Measurements from ENCODE around the gene TNFRSF4. TPM values are rescaled to one million over a fixed set of nuclear protein-coding genes. Genes with fewer than 3 reads are reported as not detected.

TNFRSF4 gene
- total and polyA plus RNA-seq, 10 donors = 6.6 to 23.4 (median 13.6) TPM

DNA sequence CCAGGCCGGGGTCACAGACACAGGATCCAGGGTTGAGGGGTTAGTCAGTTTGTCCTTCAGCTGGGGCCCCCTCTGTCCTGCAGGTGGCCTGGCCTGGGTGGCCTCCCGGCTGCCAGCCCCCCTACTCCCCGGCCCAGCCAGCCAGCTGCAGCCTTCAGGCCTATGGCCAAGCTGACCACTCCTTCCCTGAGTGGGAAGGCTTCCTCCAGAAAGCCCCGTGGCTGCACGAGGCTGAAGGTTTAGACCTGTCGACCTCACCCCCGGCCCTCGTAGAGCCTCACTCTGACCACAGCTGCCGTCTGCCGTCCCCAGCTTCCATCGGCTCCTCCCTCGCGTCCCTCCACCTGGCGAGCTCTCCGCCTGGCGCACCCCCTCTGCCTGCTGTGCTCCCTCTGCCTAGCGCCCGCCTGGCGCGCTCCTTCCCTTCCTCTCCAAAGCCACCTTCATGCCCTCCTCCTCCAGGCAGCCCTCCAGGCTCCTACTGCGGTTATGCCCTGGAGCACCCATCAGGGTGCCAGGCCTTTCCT is 30.7 kb downstream of the TNFRSF4 start:
- WGBS, 5 donors = 61 to 66% (median 65%) methylated on average over 20 to 21 of the region's 21 CpGs
- peaks cover 0 to 25% (median 15%) of the 10 kb centered on the region in 6 donors for H3K4me1 ChIP-seq
- H3K27me3 ChIP-seq (replicated peaks in 1 of 7) = peaks cover 0 to 56% (median 22%) of the 10 kb centered on the region in 7 donors
- H3K36me3 ChIP-seq = no peaks in the 10 kb centered on the region
- H3K27ac ChIP-seq = no peak overlapping the region
- TF ChIP-seq, protein P1, sequence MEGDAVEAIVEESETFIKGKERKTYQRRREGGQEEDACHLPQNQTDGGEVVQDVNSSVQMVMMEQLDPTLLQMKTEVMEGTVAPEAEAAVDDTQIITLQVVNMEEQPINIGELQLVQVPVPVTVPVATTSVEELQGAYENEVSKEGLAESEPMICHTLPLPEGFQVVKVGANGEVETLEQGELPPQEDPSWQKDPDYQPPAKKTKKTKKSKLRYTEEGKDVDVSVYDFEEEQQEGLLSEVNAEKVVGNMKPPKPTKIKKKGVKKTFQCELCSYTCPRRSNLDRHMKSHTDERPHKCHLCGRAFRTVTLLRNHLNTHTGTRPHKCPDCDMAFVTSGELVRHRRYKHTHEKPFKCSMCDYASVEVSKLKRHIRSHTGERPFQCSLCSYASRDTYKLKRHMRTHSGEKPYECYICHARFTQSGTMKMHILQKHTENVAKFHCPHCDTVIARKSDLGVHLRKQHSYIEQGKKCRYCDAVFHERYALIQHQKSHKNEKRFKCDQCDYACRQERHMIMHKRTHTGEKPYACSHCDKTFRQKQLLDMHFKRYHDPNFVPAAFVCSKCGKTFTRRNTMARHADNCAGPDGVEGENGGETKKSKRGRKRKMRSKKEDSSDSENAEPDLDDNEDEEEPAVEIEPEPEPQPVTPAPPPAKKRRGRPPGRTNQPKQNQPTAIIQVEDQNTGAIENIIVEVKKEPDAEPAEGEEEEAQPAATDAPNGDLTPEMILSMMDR (IDR thresholded peaks at IDR 0.05 in 8 of 11, conservative IDR thresholded peaks at IDR 0.05 in 3 of 11) = no peak
- TF ChIP-seq POLR2AphosphoS5 (IDR thresholded peaks at IDR 0.05) = no peak
- TF ChIP-seq POLR2A (IDR thresholded peaks at IDR 0.05) = no peak
- no peaks in the 10 kb centered on the region for H3K9me3 ChIP-seq
- H3K4me3 ChIP-seq = peak overlapping the region in 1 of 8 donors; percentile 22
- intact Hi-C loops (cut with DNase I; ENCODE audit: low total_unique reads) = no loop called here
- DNase-seq = peak; percentile 72

DNA sequence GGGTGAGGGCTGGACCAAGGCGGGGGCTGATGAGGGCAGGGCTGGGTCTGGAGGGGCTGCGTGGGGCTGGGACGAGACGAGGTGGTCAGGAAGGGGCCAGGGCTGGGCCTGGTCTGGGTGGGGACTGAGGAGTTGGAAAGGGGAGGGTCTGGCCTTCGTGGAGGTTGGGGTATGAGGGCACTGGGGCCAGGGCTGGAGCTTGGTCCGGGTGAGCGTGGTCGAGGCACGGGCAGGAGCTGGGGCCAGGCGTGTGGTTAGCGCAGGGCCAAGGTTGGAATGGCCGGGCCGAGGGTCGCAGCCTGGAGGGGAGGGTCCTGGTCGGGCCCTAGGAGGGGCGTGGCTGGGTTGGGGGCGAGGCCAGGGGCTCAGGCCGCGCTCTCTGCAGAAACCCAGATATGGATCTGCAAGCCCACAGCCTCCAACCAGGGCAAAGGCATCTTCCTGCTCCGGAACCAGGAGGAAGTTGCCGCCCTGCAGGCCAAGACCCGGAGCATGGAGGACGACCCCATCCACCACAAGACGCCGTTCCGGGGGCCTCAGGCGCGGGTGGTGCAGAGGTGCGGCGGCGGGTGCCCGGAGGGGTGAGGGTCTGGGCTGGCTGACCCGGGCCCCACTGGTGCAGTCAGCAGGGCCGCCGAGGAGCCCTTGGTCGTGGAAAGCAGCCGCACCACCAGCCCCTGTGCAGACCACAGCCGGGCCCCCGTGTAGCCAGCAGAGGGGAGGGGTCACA is 31.3 kb downstream of the TNFRSF4 start:
- Histone ChIP-seq H3K27me3 (replicated peaks in 1 of 7) (peaks cover 0 to 62% (median 26%) of the 10 kb centered on the region in 7 donors), H3K9me3 (no peaks in the 10 kb centered on the region), H3K4me3 (peak overlapping the region in 1 of 8 donors; percentile 22), H3K4me1 (peaks cover 0 to 25% (median 15%) of the 10 kb centered on the region in 6 donors), H3K36me3 (no peaks in the 10 kb centered on the region), H3K27ac (no peak overlapping the region)
- 25 to 82% (median 29%) methylated on average over 9 to 39 of the region's 39 CpGs for WGBS, 5 donors
- DNase-seq = peak; percentile 63
- peak in 2 of 3 donors; percentile 14 to 24 for TF ChIP-seq POLR2AphosphoS5 (IDR thresholded peaks at IDR 0.05)
- TF ChIP-seq, protein P1 (IDR thresholded peaks at IDR 0.05 in 8 of 11, conservative IDR thresholded peaks at IDR 0.05 in 3 of 11) = no peak
- intact Hi-C loops (cut with DNase I; ENCODE audit: low total_unique reads) = no loop called here

DNA sequence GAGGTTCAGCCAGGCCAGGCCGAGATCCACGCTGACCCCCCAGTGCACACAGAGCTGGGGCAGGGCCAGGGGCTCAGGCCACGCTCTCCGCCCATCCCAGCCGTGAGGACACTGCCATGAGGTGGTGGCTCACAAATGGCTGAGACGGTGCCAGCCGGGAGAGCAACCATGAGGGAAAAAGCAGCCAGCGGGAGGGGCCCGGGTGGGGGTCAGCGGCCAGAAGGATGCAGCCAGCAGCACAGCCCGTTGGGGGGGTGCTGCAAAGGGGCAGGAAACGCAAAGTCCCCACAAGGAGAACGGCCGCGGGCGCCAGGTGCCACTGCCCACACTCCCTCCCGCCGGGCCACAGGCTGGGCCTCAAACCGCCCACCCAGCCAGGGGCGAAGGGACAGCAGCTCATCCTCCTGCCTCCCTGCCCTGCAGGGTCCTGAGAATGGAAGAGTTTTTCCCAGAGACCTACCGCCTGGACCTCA is 32.0 kb downstream of the TNFRSF4 start:
- DNase-seq = no peak
- 55 to 76% (median 71%) methylated on average over 10 to 21 of the region's 21 CpGs for WGBS, 5 donors

More for the DNA sequence above, 32.0 kb downstream of the TNFRSF4 start:
- peaks cover 0 to 25% (median 15%) of the 10 kb centered on the region in 6 donors for H3K4me1 ChIP-seq
- H3K9me3 ChIP-seq = no peaks in the 10 kb centered on the region
- H3K36me3 ChIP-seq = no peaks in the 10 kb centered on the region
- H3K4me3 ChIP-seq = no peak overlapping the region
- H3K27me3 ChIP-seq (replicated peaks in 1 of 7) = peaks cover 0 to 69% (median 31%) of the 10 kb centered on the region in 7 donors
- intact Hi-C loops (cut with DNase I; ENCODE audit: low total_unique reads) = no loop called here
- TF ChIP-seq, protein P1 (IDR thresholded peaks at IDR 0.05 in 8 of 11, conservative IDR thresholded peaks at IDR 0.05 in 3 of 11) = no peak
- TF ChIP-seq POLR2A (IDR thresholded peaks at IDR 0.05) (no peak), POLR2AphosphoS5 (IDR thresholded peaks at IDR 0.05) (no peak)
- H3K27ac ChIP-seq = no peak overlapping the region

All from spleen (tissue), 11 donors.